HepG2 (cell line): ENCODE results near the gene SEZ6L. TPM values are rescaled to one million over a fixed set of nuclear protein-coding genes. Genes with fewer than 3 reads are reported as not detected.

Experiments
- ATAC-seq: fragments of 200-7000 bp; cut with Tn5 transposase; 3 replicates; pipeline ENCODE4 v1.9.1; 2020; ENCODE audit warnings: mild to moderate bottlenecking, moderate library complexity
- BruUV-seq: library from RNA; stranded (reverse); fragments of 400-500 nt; replicated peaks from 2 replicates; lab custom pipeline; 2021; lab: Mats Ljungman, UMichigan
- CTCF ChIA-PET: fragments of 300-600 bp; formaldehyde crosslinking; extraction: SDS; loops from one replicate; lab custom pipeline; 2021; ENCODE audit warnings: low total read pairs, inconsistent platforms, low intra/inter-chr PET ratio; lab: Yijun Ruan, JAX
- POLR2A ChIA-PET: fragments of 350-600 bp; sonication (Branson Sonifier 250); formaldehyde crosslinking; loops from one replicate; lab custom pipeline; 2020; ENCODE audit warnings: antibody characterized with exemption, inconsistent platforms; lab: Yijun Ruan, JAX
- DNase-seq: peaks from one replicate; pipeline ENCODE4 v3.0.0-alpha.2; 2015; ENCODE audit warnings: low spot score
- FAIRE-seq: peaks from 3 replicates; lab custom pipeline; 2011; peaks lifted over from hg19 to GRCh38; lab: Jason Lieb, UNC
- H2AFZ ChIP-seq: one replicate; pipeline ENCODE4 v1.6.1; 2011; ENCODE audit warnings: low read length, inconsistent platforms
- H3K27ac ChIP-seq: fragments of 300-600 bp; 3 replicates; pipeline ENCODE4 v1.8.0; 2011; ENCODE audit warnings: mixed run types, mild to moderate bottlenecking, mixed read lengths, low read length, inconsistent platforms; ENCODE audit not compliant: insufficient read depth; ENCODE audit errors: extremely low read length
- H3K27me3 ChIP-seq, 2 experiments: fragments of 200-600 bp in 1 of 2; 2 replicates in 1 of 2; 3 replicates in 1 of 2; pipeline versions ENCODE4 v1.6.0 to v1.8.0; 2011; ENCODE audit warnings: low read length in 2 of 2, mild to moderate bottlenecking in 2 of 2, moderate library complexity in 2 of 2, inconsistent platforms in 1 of 2; ENCODE audit not compliant: insufficient read depth in 2 of 2, control insufficient read depth in 1 of 2
- H3K36me3 ChIP-seq, 2 experiments: fragments of 200-600 bp in 1 of 2; replicated peaks in 1 of 2; 2 replicates in 1 of 2; 3 replicates in 1 of 2; pipeline versions ENCODE4 v1.5.1 to v1.8.0; 2011; ENCODE audit warnings: low read length in 2 of 2, inconsistent platforms in 1 of 2; ENCODE audit not compliant: insufficient read depth in 2 of 2, control insufficient read depth in 1 of 2
- H3K4me1 ChIP-seq: 2 replicates; pipeline ENCODE4 v1.5.1; 2012; ENCODE audit warnings: low read length, inconsistent platforms; ENCODE audit not compliant: insufficient read depth
- H3K4me2 ChIP-seq: 2 replicates; pipeline ENCODE4 v1.6.0; 2011; ENCODE audit warnings: low read depth, low read length, inconsistent platforms
- H3K4me3 ChIP-seq, 3 experiments: fragments of 200-600 bp in 1 of 3; sonication (generic), shearing (Covaris generic) in 1 of 3; replicated peaks in 1 of 3; 2 replicates each; pipeline ENCODE4 v1.5.1; 2011 to 2016; ENCODE audit warnings: low read length in 3 of 3, inconsistent platforms in 2 of 3, low read depth in 2 of 3, mild to moderate bottlenecking in 2 of 3, control low read depth in 1 of 3, mixed read lengths in 1 of 3; ENCODE audit not compliant: insufficient read depth in 1 of 3
- H3K79me2 ChIP-seq: one replicate; pipeline ENCODE4 v1.6.1; 2011; ENCODE audit warnings: low read length, inconsistent platforms; ENCODE audit not compliant: insufficient read depth
- H3K9ac ChIP-seq: 2 replicates; pipeline ENCODE4 v1.6.0; 2011; ENCODE audit warnings: mild to moderate bottlenecking, low read depth, low read length, inconsistent platforms; ENCODE audit not compliant: insufficient read depth
- H3K9me3 ChIP-seq: 2 replicates; pipeline ENCODE4 v1.5.1; 2012; ENCODE audit warnings: mild to moderate bottlenecking, low read length
- H4K20me1 ChIP-seq: 2 replicates; pipeline ENCODE4 v1.6.0; 2011; ENCODE audit warnings: inconsistent platforms, mild to moderate bottlenecking, low read length, moderate library complexity; ENCODE audit not compliant: insufficient read depth
- ATF7-NPFF ChIP-seq: sonication (generic); formaldehyde crosslinking; IDR thresholded peaks from 2 replicates; pipeline ENCODE4 v1.8.1; 2023; ENCODE audit warnings: mild to moderate bottlenecking, low read depth, missing genetic modification reagents, moderate library complexity
- CREB1 ChIP-seq, 2 experiments: fragments of 450-650 bp in 1 of 2; IDR thresholded peaks; 2 replicates each; pipeline ENCODE4 v1.6.1; 2016 to 2017; ENCODE audit warnings: control low read depth in 1 of 2, mild to moderate bottlenecking in 1 of 2, missing compliant biosample characterization in 1 of 2, missing genetic modification characterization in 1 of 2
- NCOA2 ChIP-seq: sonication (generic); formaldehyde crosslinking; IDR thresholded peaks from 2 replicates; pipeline ENCODE4 v1.8.0; 2022; ENCODE audit warnings: inconsistent platforms
- WGBS: methylation state at CpG from one replicate; pipeline ENCODE4 v1.1.6; 2017; ENCODE audit warnings: low lambda C conversion rate; 5-methylcytosine and 5-hydroxymethylcytosine counted together
- in situ Hi-C: cut with HindIII; loops from 2 replicates; pipeline ENCODE4 v1.10.0; 2017; ENCODE audit warnings: low pct_unique_long_range_greater_than_20kb; ENCODE audit not compliant: extremely low pct_ligation_motif_present
- intact Hi-C: fragments of 100-400 bp; cut with micrococcal nuclease; formaldehyde crosslinking; loops from one replicate; pipeline ENCODE4 v1.10.0; 2022; ENCODE audit not compliant: unreplicated experiment
- polyA plus RNA-seq, 8 experiments: library from polyadenylated mRNA; depleted of rRNA in 3 of 8; stranded (reverse) in 7 of 8; unstranded in 1 of 8; fragments of >200 nt; fragmentation: Illumina TruSeq in 4 of 8; extraction: Trizol in 4 of 8; gene quantifications; 2 replicates each; pipeline versions ENCODE4 v1.2.1 to v1.2.3, GENCODE V29; 2011 to 2016; ENCODE audit warnings: low read depth in 4 of 8, missing spikeins in 1 of 8, mixed read lengths in 1 of 8; ENCODE audit not compliant: insufficient read depth in 1 of 8
- total RNA-seq, 5 experiments: library from RNA; depleted of rRNA; stranded (reverse); fragments of >200 nt; fragmentation: Illumina TruSeq; extraction: Trizol; gene quantifications; 2 replicates each; pipeline ENCODE4 v1.2.3, GENCODE V29; 2016; ENCODE audit warnings: low read depth in 1 of 5
- TF ChIP-seq, protein P1 (sequence below): sonication (generic); formaldehyde crosslinking; IDR thresholded peaks from 2 replicates; pipeline ENCODE4 v1.4.0; 2020; ENCODE audit warnings: missing genetic modification reagents, borderline replicate concordance
- TF ChIP-seq, protein P2 (sequence below): sonication (generic); formaldehyde crosslinking; IDR thresholded peaks from 2 replicates; pipeline ENCODE4 v1.4.0; 2020; ENCODE audit warnings: missing genetic modification reagents

Gene SEZ6L
- total and polyA plus RNA-seq, 2 of the 13 experiments (the other 11 are each of a cell fraction or from before 2014, with no cell fraction given), result not detected

DNA sequence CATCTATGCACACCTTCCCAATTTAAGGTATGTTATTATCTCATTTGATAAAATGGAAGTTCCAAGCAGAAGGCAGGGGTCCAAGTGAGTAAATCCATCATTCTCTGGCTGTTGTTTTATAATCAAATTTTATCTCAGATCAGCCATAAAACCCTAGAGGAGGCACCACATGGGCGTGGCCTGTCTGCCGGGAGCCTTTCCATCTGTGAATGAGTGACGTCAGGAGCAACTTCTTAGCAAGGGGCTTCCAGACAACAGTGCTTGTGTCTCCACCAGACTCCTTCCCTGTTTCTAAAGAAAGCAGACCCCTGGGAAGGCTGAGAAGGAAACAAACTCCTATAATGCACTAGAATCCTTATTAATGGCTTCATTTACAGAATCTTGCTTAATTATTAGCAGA lies 13.5 kb downstream of the SEZ6L start:
- intact Hi-C loops, result no loop called here
- Histone ChIP-seq H3K4me1 (no peaks in the 10 kb centered on the region), H3K9ac (no peak overlapping the region), H3K9me3 (no peaks in the 10 kb centered on the region), H3K27ac (no peak overlapping the region), H3K27me3 (peaks cover 0 to 4% of the 10 kb centered on the region in 2 experiments; a peak in 1 of 5 replicates), H3K4me3 (no peak overlapping the region), H2AFZ (no peak overlapping the region), H3K36me3 (no peaks in the 10 kb centered on the region), H3K4me2 (no peak overlapping the region), H4K20me1 (no peaks in the 10 kb centered on the region), H3K79me2 (no peaks in the 10 kb centered on the region)
- POLR2A ChIA-PET, result no interaction called here
- TF ChIP-seq ATF7-NPFF (CRISPR knock-in tag) (no peak), CREB1 (IDR thresholded peaks at IDR 0.05) (peak; percentile 59; the same call in 1 of the 2 replicates), CREB1 (CRISPR knock-in tag; IDR thresholded peaks at IDR 0.05) (no peak)
- FAIRE-seq (no peak), ATAC-seq (no peak), DNase-seq (no peak)
- in situ Hi-C loops, result no loop called here
- BruUV-seq, result no TSS peak
- 0% methylated on average over 2 of the region's 3 CpGs for WGBS
- CTCF ChIA-PET, result no interaction called here

DNA sequence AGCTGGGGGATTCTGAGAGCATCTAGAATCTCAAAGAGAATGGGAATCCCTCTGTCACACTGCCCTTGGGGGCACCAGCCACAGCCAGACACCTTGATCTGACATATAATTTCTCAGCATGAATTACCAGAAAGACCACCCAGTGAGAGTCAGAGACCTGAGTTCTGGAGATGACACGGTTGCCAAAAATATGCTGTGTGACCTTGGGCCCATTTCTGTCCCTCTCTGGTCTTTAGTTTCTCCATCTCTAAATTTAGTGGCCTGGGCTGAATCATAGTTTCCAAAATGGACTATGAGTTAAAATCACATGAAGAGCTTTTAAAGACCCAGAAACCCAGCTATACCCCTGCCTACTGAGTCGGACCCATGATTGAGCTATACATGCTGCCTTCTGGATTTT lies 15.9 kb downstream of the SEZ6L start:
- in situ Hi-C loops (no loop called here), intact Hi-C loops (no loop called here)
- peaks cover 0 to 13% of the 10 kb centered on the region in 2 experiments; a peak in 2 of 5 replicates for H3K27me3 ChIP-seq
- no peak overlapping the region for H3K9ac ChIP-seq
- CTCF ChIA-PET, result no interaction called here
- no peaks in the 10 kb centered on the region for H3K9me3 ChIP-seq
- no peaks in the 10 kb centered on the region for H4K20me1 ChIP-seq
- no peak overlapping the region for H3K4me3 ChIP-seq
- WGBS, result 8% methylated on average over 2 of the region's 2 CpGs
- no peaks in the 10 kb centered on the region for H3K79me2 ChIP-seq
- no TSS peak for BruUV-seq
- POLR2A ChIA-PET, result no interaction called here
- ATAC-seq (no peak), DNase-seq (no peak), FAIRE-seq (no peak)
- TF ChIP-seq, protein P1, sequence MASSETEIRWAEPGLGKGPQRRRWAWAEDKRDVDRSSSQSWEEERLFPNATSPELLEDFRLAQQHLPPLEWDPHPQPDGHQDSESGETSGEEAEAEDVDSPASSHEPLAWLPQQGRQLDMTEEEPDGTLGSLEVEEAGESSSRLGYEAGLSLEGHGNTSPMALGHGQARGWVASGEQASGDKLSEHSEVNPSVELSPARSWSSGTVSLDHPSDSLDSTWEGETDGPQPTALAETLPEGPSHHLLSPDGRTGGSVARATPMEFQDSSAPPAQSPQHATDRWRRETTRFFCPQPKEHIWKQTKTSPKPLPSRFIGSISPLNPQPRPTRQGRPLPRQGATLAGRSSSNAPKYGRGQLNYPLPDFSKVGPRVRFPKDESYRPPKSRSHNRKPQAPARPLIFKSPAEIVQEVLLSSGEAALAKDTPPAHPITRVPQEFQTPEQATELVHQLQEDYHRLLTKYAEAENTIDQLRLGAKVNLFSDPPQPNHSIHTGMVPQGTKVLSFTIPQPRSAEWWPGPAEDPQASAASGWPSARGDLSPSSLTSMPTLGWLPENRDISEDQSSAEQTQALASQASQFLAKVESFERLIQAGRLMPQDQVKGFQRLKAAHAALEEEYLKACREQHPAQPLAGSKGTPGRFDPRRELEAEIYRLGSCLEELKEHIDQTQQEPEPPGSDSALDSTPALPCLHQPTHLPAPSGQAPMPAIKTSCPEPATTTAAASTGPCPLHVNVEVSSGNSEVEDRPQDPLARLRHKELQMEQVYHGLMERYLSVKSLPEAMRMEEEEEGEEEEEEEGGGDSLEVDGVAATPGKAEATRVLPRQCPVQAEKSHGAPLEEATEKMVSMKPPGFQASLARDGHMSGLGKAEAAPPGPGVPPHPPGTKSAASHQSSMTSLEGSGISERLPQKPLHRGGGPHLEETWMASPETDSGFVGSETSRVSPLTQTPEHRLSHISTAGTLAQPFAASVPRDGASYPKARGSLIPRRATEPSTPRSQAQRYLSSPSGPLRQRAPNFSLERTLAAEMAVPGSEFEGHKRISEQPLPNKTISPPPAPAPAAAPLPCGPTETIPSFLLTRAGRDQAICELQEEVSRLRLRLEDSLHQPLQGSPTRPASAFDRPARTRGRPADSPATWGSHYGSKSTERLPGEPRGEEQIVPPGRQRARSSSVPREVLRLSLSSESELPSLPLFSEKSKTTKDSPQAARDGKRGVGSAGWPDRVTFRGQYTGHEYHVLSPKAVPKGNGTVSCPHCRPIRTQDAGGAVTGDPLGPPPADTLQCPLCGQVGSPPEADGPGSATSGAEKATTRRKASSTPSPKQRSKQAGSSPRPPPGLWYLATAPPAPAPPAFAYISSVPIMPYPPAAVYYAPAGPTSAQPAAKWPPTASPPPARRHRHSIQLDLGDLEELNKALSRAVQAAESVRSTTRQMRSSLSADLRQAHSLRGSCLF (CRISPR knock-in tag), result no peak
- TF ChIP-seq, protein P2, sequence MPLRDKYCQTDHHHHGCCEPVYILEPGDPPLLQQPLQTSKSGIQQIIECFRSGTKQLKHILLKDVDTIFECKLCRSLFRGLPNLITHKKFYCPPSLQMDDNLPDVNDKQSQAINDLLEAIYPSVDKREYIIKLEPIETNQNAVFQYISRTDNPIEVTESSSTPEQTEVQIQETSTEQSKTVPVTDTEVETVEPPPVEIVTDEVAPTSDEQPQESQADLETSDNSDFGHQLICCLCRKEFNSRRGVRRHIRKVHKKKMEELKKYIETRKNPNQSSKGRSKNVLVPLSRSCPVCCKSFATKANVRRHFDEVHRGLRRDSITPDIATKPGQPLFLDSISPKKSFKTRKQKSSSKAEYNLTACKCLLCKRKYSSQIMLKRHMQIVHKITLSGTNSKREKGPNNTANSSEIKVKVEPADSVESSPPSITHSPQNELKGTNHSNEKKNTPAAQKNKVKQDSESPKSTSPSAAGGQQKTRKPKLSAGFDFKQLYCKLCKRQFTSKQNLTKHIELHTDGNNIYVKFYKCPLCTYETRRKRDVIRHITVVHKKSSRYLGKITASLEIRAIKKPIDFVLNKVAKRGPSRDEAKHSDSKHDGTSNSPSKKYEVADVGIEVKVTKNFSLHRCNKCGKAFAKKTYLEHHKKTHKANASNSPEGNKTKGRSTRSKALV, result no peak
- TF ChIP-seq NCOA2, result no peak
- no peaks in the 10 kb centered on the region for H3K4me1 ChIP-seq
- no peak overlapping the region for H2AFZ ChIP-seq
- no peaks in the 10 kb centered on the region for H3K36me3 ChIP-seq
- no peak overlapping the region for H3K4me2 ChIP-seq
- no peak overlapping the region for H3K27ac ChIP-seq
